ENCODE measurements around the gene PCDHGA5. TPM values are rescaled to one million over a fixed set of nuclear protein-coding genes. Genes with fewer than 3 reads are reported as not detected.
A peak's percentile ranks its signal among the peaks of the same experiment; 100 is the strongest.
"Not testable (repeated sequence)": the region's sequence is repeated elsewhere in the genome, so short reads cannot be mapped to it uniquely, and the experiment has no call there.

The PCDHGA5 gene
- under 1 TPM; 0.05 to 0.11 TPM for total RNA-seq

DNA sequence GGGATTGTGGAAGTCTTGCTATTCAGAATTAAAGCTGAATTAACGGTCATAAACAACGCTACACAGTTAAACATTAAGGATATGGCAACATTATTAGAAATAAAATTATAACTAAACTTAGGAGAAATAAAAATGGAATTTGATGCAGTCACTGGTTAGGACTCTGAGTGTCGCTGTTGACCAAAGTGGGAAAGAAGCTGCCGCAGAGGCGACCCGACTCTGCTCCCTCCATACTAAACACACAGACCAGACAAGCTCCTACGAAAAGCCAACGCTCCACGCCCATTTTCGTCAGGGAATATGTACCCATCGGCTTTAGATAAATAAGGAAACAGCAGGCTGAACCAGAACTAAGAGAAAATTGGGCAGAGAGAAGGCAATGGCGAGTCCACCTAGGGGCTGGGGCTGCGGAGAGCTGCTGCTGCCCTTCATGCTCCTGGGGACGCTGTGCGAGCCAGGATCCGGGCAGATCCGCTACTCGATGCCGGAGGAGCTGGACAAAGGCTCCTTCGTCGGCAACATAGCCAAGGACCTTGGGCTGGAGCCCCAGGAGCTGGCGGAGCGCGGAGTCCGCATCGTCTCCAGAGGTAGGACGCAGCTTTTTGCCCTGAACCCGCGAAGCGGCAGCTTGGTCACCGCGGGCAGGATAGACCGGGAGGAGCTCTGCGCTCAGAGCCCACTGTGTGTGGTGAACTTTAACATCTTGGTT lies at the start of gene PCDHGA5:
TSS of gene PCDHGA5 (plus strand) at position 211 of the 709 bp plus-strand sequence. CDS start at position 380, 169 bp downstream.
- H3K27ac Mint-ChIP-seq: peak within 1 kb of the TSS; percentile 46
- ATAC-seq (no peak), DNase-seq (no peak)
- POLR2A ChIA-PET: no interaction called here
- H3K4me3 Mint-ChIP-seq: peak within 1 kb of the TSS; percentile 28
- CTCF ChIA-PET: interaction anchor here (1.0 to 1.2 kb wide), 6 partner anchors 22 to 57 kb away, joined by 3 to 5 read pairs (median 3); partner anchors contain the start of genes PCDHGA10, PCDHGA11, PCDHGB5 and TAF7
- H3K27me3 Mint-ChIP-seq (ENCODE audit: low read depth): peaks cover 51% of the 10 kb centered on the region
- H3K36me3 Mint-ChIP-seq (ENCODE audit: low read depth): peaks cover 37% of the 10 kb centered on the region
- H3K4me1 Mint-ChIP-seq (ENCODE audit: low read depth): peaks cover 2% of the 10 kb centered on the region
- peaks cover 55% of the 10 kb centered on the region for H3K9me3 Mint-ChIP-seq (ENCODE audit: insufficient read depth)

DNA sequence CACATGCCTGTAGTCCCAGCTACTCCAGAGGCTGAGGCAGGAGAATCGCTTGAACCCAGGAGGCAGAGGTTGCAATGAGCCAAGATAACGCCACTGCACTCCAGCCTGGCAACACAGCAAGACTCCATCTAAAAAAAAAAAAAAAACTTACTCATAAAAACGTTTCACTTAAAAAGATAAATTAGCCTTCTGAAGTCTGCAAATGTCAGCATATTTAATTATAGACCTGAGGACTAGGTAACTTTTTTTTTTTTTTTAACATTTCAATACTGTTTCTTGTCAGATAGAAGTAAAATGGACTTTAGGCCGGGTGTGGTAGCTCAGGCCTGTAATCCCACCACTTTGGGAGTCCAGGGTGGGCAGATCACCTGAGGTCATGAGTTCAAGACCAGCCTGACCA lies 47.0 kb upstream of the PCDHGA5 start:
- ATAC-seq; H3K27ac Mint-ChIP-seq; H3K27me3 Mint-ChIP-seq (ENCODE audit: low read depth); POLR2A ChIA-PET; DNase-seq; H3K4me3 Mint-ChIP-seq: not testable (repeated sequence)
- Mint-ChIP-seq H3K4me1 (ENCODE audit: low read depth) (peaks cover 30% of the 10 kb centered on the region), H3K36me3 (ENCODE audit: low read depth) (peaks cover 80% of the 10 kb centered on the region), H3K9me3 (ENCODE audit: insufficient read depth) (peaks cover 62% of the 10 kb centered on the region)
- CTCF ChIA-PET: interaction anchor here (4.5 kb wide), 1 partner anchor 27 kb away, joined by 33 read pairs; the partner anchor contains the start of gene PCDHGA3

DNA sequence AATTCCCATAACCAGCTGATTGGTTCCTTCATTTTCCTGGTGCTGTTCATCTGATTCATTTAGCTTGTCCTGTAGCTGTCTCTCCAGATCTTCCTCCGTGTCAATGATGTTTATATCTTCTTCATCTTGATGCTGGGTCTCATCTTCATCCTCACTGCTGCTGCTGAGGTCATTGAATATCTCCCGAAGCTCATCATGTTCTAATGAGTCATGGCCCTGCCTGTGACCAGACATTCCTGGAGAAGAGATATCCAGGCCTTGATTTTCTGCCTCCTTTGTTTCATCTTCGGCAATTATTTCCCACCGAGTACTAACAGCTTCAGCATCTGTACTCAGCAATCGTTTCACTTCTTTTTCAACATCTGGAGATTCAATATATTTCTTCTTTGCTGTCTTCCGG lies 44.8 kb upstream of the PCDHGA5 start:
- H3K4me3 Mint-ChIP-seq: peak overlapping the region; percentile 99
- H3K27me3 Mint-ChIP-seq (ENCODE audit: low read depth): no peaks in the 10 kb centered on the region
- CTCF ChIA-PET: interaction anchor here (0.6 to 4.5 kb wide), 9 partner anchors 10 to 194 kb away, joined by 3 to 33 read pairs (median 6); partner anchors contain the start of genes PCDHGA1, PCDHGA3, PCDHGA4 and PCDHGB3
- no peak for DNase-seq
- H3K9me3 Mint-ChIP-seq (ENCODE audit: insufficient read depth): peaks cover 57% of the 10 kb centered on the region
- POLR2A ChIA-PET: interaction anchor here (0.8 kb wide), 1 partner anchor 50 kb away, joined by 3 read pairs; no protein-coding TSS in a partner anchor
- peaks cover 33% of the 10 kb centered on the region for H3K4me1 Mint-ChIP-seq (ENCODE audit: low read depth)
- ATAC-seq: no peak
- H3K36me3 Mint-ChIP-seq (ENCODE audit: low read depth): peaks cover 70% of the 10 kb centered on the region
- peak overlapping the region; percentile 37 for H3K27ac Mint-ChIP-seq

DNA sequence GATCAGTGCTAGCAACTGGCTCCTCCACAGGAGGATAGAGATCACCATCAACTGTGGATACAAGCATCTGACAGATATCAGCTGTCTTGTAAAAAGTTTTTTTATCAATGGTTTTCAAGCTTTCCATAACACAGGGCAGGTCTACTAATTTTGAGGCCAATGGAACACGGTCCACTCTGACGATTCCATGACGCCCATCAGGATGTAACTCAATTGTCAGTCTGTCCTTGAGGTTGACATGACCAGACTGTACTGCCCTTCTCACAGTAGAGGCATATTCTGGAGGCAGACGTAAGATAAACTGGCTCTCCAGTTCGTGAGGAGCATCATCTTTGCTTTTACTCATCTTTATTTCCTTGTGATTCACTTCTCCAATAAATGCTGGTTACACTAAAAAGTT lies 44.3 kb upstream of the PCDHGA5 start:
- ChIA-PET POLR2A (interaction anchor here (0.6 to 1.8 kb wide), 15 partner anchors 8 to 618 kb away, joined by 3 to 14 read pairs (median 3); partner anchors contain the start of gene PCDHGA1), CTCF (interaction anchor here (0.7 to 4.5 kb wide), 35 partner anchors 8 to 594 kb away, joined by 3 to 33 read pairs (median 4); partner anchors contain the start of genes PCDHGA1, PCDHGA10, PCDHGA11 and PCDHGA2)
- H3K4me3 Mint-ChIP-seq: peak overlapping the region; percentile 99
- peak overlapping the region; percentile 100 for H3K27ac Mint-ChIP-seq
- H3K36me3 Mint-ChIP-seq (ENCODE audit: low read depth): peaks cover 67% of the 10 kb centered on the region
- DNase-seq (no peak), ATAC-seq (no peak)
- H3K4me1 Mint-ChIP-seq (ENCODE audit: low read depth): peaks cover 33% of the 10 kb centered on the region
- peaks cover 56% of the 10 kb centered on the region for H3K9me3 Mint-ChIP-seq (ENCODE audit: insufficient read depth)
- H3K27me3 Mint-ChIP-seq (ENCODE audit: low read depth): peaks cover 2% of the 10 kb centered on the region

DNA sequence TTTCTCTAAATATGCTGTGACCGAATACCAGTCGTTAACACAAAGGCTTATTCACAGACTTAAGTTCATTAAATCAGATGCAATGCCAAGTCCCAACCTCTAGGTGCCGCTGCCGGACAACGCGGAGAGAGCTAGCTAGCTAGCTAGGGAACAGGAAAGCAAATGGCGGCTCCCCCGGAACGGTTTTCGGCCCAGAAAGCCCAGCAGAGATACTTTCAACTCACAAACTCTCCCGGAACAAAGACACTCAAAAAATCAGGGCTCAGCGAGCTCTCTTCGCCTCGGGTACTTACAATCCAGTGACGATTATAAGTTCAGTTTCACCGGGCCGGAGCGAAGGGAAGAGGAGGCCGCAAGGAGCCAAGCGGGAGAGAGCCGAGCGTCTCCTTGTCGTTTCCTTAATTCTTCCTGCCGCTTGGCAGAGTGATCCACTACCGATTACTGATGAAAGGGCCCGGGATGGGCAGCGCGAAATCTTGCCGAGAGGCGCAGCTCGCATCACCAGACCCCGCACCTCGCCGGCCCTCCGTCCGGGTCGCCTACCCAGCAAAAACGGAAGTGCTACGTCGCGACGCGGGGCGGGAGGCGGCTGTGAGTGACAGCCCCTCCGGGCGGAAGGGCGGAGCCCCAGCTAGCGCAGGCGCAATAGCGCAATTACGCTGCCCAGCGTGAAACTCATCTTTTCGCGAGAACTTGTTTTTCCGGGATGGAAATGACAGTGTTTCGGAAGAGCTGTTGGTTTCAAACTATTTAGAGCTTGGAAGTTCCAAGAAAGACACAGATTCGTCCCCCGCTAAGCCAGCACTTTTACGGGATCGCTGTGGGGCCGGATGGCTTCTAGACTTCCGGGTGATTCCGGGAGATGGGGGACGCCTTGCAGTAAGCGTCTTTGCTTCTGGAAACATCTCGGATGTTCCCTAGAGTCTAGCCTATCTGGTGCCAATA lies 43.5 kb upstream of the PCDHGA5 start, which contains the start of gene TAF7:
TSS of gene TAF7 (minus strand) at position 560 of the 945 bp plus-strand sequence. CDS start 740 bp downstream, outside the sequence.
- DNase-seq (peak; percentile 95), ATAC-seq (peak; percentile 94)
- Mint-ChIP-seq H3K4me1 (ENCODE audit: low read depth) (peaks cover 33% of the 10 kb centered on the region), H3K36me3 (ENCODE audit: low read depth) (peaks cover 59% of the 10 kb centered on the region), H3K9me3 (ENCODE audit: insufficient read depth) (peaks cover 53% of the 10 kb centered on the region), H3K27ac (peak within 1 kb of the TSS; percentile 100), H3K27me3 (ENCODE audit: low read depth) (peaks cover 2% of the 10 kb centered on the region), H3K4me3 (peak within 1 kb of the TSS; percentile 99)
- ChIA-PET POLR2A (interaction anchor here (0.6 to 1.8 kb wide), 20 partner anchors 9 to 640 kb away, joined by 3 to 14 read pairs (median 3); partner anchors contain the start of gene PCDHGA1), CTCF (interaction anchor here (0.7 to 4.5 kb wide), 40 partner anchors 9 to 630 kb away, joined by 3 to 33 read pairs (median 4); partner anchors contain the start of genes HARS1, PCDHB14, PCDHGA1 and PCDHGA10)

DNA sequence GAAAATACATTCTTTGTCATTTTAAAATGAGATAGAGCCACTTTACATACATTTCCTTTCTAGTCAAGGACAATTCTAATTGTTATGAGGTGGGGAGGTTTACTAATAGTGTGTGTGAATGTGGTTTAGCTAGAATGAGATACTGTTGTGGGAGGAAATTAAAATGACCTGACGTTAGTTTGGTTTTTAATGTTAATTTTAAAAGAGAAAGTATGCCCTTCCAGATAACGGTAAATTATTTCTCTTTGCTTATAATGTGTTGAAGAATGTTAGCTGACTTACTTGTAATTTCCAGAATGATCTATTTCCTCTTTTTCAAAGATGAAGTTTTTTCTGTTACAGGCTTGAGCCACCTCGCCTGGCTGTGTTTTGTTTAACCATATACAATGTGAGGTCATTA lies 41.7 kb upstream of the PCDHGA5 start:
- Mint-ChIP-seq H3K9me3 (ENCODE audit: insufficient read depth) (peaks cover 50% of the 10 kb centered on the region), H3K4me1 (ENCODE audit: low read depth) (peaks cover 38% of the 10 kb centered on the region), H3K27me3 (ENCODE audit: low read depth) (peaks cover 4% of the 10 kb centered on the region), H3K27ac (no peak overlapping the region), H3K36me3 (ENCODE audit: low read depth) (peaks cover 44% of the 10 kb centered on the region), H3K4me3 (no peak overlapping the region)
- POLR2A ChIA-PET: no interaction called here
- no peak for ATAC-seq
- DNase-seq: no peak
- CTCF ChIA-PET: interaction anchor here (0.9 to 3.4 kb wide), 4 partner anchors 7 to 242 kb away, joined by 3 to 29 read pairs (median 8); partner anchors contain the start of gene PCDHGA1

DNA sequence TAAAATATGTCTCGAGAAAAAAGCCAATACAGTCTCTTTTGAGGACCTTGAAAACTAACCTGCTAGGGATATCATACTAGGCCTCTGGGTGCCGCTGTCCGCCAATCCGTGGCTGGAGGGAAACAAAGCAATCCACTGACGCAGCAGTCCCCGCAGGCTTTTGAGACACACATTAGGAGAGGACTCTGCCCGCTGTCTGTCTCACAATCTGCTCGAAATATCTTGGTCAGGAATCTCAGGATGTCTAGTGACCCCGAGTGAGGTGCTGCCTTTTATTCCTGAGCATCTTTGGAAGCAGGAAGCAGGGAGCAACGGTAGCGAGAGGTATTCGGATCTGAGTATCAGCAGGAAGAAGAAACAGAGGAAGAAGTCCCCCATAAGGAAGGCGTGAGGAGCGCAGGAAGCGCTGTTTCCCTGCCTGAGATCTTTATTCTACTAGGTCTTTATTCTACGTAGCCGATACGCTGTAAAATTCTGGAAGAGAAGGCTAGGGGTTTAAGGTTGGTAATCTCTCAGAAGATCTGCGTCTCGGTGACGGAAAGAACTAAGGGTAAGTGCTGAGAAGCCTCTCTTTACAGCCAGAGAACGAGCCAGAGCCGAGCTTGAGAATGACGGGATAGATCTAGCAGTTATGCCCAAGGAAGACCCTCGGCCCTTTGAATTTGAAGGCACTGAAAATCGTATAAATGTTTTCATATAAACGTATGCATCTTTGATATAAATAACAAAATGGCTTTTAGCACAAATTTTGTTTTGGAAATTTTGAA lies 37.7 kb upstream of the PCDHGA5 start:
- H3K27ac Mint-ChIP-seq: no peak overlapping the region
- H3K36me3 Mint-ChIP-seq (ENCODE audit: low read depth): peaks cover 9% of the 10 kb centered on the region
- ATAC-seq (peak; percentile 93), DNase-seq (peak; percentile 78)
- ChIA-PET CTCF (interaction anchor here (0.9 to 1.7 kb wide), 4 partner anchors 16 to 238 kb away, joined by 3 to 4 read pairs (median 4); partner anchors contain the start of gene PCDHGA4), POLR2A (interaction anchor here (0.6 kb wide), 1 partner anchor 9 kb away, joined by 3 read pairs; no protein-coding TSS in a partner anchor)
- peaks cover 12% of the 10 kb centered on the region for H3K4me1 Mint-ChIP-seq (ENCODE audit: low read depth)
- peaks cover 25% of the 10 kb centered on the region for H3K9me3 Mint-ChIP-seq (ENCODE audit: insufficient read depth)
- peaks cover 18% of the 10 kb centered on the region for H3K27me3 Mint-ChIP-seq (ENCODE audit: low read depth)
- peak overlapping the region; percentile 80 for H3K4me3 Mint-ChIP-seq

DNA sequence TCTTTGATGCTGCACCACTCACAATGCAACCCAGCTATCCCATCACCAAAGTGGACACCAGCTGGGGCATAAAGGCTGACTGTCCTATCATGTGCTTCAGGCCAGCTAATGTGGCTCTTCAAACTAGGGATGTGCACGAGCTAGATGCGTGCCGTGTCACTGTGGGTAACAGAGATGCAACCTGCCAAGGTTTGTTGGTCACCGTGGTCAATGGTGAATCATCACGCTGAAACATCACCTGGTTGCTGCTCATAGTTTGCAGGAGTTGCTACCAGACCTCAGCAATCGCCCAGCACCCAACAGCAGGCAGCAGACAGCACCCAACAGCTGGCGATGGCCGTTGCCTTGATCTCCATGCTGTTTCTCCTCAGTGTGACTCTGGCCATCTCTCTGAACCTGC lies 35.7 kb upstream of the PCDHGA5 start:
- ATAC-seq: no peak
- ChIA-PET CTCF (interaction anchor here (1.3 to 3.4 kb wide), 2 partner anchors 7 to 10 kb away, joined by 6 to 29 read pairs; partner anchors contain the start of genes PCDHGA2 and TAF7), POLR2A (interaction anchor here (2.3 kb wide), 1 partner anchor 8 kb away, joined by 14 read pairs; the partner anchor contains the start of gene TAF7)
- H3K27me3 Mint-ChIP-seq (ENCODE audit: low read depth): peaks cover 23% of the 10 kb centered on the region
- H3K36me3 Mint-ChIP-seq (ENCODE audit: low read depth): peaks cover 5% of the 10 kb centered on the region
- no peak overlapping the region for H3K4me3 Mint-ChIP-seq
- no peak for DNase-seq
- peaks cover 15% of the 10 kb centered on the region for H3K9me3 Mint-ChIP-seq (ENCODE audit: insufficient read depth)
- H3K4me1 Mint-ChIP-seq (ENCODE audit: low read depth): peaks cover 5% of the 10 kb centered on the region
- no peak overlapping the region for H3K27ac Mint-ChIP-seq

DNA sequence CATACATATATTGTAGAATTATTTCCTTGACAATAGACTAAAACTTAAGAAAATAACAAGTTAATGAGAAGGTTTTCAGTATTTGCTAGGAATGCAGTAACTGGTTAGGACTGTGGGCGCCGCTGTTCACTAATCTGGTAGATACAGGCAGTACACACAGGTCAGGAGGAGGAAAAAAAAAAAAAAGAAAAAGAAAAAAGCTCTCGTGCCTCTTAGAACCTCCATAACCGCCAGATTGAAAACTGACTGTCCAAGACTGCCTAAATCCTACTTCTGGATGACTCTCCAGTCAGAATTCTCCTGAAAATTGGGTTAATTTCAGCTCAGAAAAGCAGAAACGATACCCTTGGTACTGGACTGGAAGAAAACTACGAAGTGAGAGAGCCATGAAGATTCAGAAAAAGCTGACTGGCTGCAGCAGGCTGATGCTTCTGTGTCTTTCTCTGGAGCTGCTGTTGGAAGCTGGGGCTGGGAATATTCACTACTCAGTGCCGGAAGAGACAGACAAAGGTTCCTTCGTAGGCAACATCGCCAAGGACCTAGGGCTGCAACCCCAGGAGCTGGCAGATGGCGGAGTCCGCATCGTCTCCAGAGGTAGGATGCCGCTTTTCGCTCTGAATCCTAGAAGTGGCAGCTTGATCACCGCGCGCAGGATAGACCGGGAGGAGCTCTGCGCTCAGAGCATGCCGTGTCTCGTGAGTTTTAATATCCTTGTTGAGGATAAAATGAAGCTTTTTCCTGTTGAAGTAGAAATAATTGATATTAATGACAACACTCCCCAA lies 33.5 kb upstream of the PCDHGA5 start, which contains the start of gene PCDHGA1:
TSS of gene PCDHGA1 (plus strand) at position 216 of the 782 bp plus-strand sequence.
- CTCF ChIA-PET: interaction anchor here (0.8 to 3.4 kb wide), 11 partner anchors 10 to 238 kb away, joined by 3 to 29 read pairs (median 3); partner anchors contain the start of genes PCDHB9, PCDHGA10, PCDHGB3 and TAF7
- Mint-ChIP-seq H3K4me1 (ENCODE audit: low read depth) (peaks cover 5% of the 10 kb centered on the region), H3K27ac (no peak within 1 kb of the TSS), H3K9me3 (ENCODE audit: insufficient read depth) (peaks cover 13% of the 10 kb centered on the region), H3K27me3 (ENCODE audit: low read depth) (peaks cover 31% of the 10 kb centered on the region), H3K36me3 (ENCODE audit: low read depth) (peaks cover 7% of the 10 kb centered on the region), H3K4me3 (no peak within 1 kb of the TSS)
- DNase-seq (peak; percentile 43), ATAC-seq (no peak)
- POLR2A ChIA-PET: interaction anchor here (0.8 to 2.3 kb wide), 3 partner anchors 10 kb away, joined by 3 to 14 read pairs (median 6); partner anchors contain the start of gene TAF7

Data from activated CD8-positive, alpha-beta T cell treated with anti-CD3 and anti-CD28 coated beads, Interleukin-2, amount 10 ng/mL, durations not matched to agents 7 days and 5 days (primary cell).